ENCODE results near the gene RER1. TPM values are rescaled to one million over a fixed set of nuclear protein-coding genes. Genes with fewer than 3 reads are reported as not detected.
A peak's percentile ranks its signal among the peaks of the same experiment; 100 is the strongest.

The RER1 gene
- polyA plus RNA-seq, 1 experiment, result 324 TPM

DNA sequence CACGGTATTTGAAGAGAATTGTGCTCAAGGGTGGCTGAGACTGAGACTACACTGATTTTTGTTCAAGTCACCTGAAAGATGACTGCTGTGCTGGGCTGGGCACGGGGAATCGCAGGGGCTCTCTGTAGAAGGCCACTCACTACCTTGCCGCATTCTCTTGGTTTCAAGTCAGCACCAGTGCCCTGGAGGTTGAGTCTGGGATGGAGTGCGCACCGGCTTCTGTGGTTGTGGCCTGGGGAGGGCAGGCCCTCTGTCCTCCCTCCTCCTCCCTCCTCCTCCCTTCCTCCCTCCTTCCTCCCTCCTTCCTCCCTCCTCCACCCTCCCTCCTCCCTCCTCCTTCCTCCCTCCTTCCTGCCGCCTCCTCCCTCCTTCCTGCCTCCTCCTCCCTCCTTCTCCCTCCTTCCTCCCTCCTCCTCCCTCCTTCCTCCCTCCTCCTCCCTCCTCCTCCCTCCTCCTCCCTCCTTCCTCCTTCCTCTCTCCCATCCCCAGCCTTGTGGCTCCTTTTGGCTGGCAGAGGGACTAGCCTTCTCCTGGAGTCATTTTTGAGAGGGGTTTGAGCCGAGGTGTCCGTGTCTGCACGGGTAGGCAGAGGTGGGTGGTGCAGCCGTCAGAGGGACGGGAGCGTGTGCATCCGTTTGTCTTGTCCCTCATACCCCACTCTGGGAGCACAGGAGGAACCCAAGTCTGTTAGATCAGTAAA lies 9.5 kb downstream of the RER1 start:
- Histone ChIP-seq H3K27ac (ENCODE audit: low read depth, low read length) (no peak overlapping the region), H3K4me3 (ENCODE audit: low read depth, low read length) (no peak overlapping the region), H3K9me3 (ENCODE audit: control insufficient read depth, insufficient read depth, low read length) (no peaks in the 10 kb centered on the region; the same call in 1 of the 2 replicates), H3K27me3 (ENCODE audit: control insufficient read depth, insufficient read depth, low read length) (no peaks in the 10 kb centered on the region)
- TF ChIP-seq, protein P1, sequence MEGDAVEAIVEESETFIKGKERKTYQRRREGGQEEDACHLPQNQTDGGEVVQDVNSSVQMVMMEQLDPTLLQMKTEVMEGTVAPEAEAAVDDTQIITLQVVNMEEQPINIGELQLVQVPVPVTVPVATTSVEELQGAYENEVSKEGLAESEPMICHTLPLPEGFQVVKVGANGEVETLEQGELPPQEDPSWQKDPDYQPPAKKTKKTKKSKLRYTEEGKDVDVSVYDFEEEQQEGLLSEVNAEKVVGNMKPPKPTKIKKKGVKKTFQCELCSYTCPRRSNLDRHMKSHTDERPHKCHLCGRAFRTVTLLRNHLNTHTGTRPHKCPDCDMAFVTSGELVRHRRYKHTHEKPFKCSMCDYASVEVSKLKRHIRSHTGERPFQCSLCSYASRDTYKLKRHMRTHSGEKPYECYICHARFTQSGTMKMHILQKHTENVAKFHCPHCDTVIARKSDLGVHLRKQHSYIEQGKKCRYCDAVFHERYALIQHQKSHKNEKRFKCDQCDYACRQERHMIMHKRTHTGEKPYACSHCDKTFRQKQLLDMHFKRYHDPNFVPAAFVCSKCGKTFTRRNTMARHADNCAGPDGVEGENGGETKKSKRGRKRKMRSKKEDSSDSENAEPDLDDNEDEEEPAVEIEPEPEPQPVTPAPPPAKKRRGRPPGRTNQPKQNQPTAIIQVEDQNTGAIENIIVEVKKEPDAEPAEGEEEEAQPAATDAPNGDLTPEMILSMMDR (IDR thresholded peaks at IDR 0.05; ENCODE audit: low read depth, low read length), result no peak
- DNase-seq (ENCODE audit: low read depth, low spot score), result no peak
- POLR2A ChIA-PET, result interaction anchor here (1.6 kb wide), 1 partner anchor 10 kb away, joined by 4 read pairs; the partner anchor contains the start of genes MORN1 and RER1
- CTCF ChIA-PET, result no interaction called here

- Histone ChIP-seq H3K27me3 (ENCODE audit: control insufficient read depth, insufficient read depth, low read length) (no peaks in the 10 kb centered on the region), H3K4me3 (ENCODE audit: low read depth, low read length) (no peak overlapping the region), H3K27ac (ENCODE audit: low read depth, low read length) (no peak overlapping the region), H3K9me3 (ENCODE audit: control insufficient read depth, insufficient read depth, low read length) (no peaks in the 10 kb centered on the region; the same call in 1 of the 2 replicates)
- TF ChIP-seq, protein P1 (IDR thresholded peaks at IDR 0.05; ENCODE audit: low read depth, low read length), result no peak
- DNase-seq (ENCODE audit: low read depth, low spot score), result no peak
- ChIA-PET CTCF (no interaction called here), POLR2A (interaction anchor here (1.6 kb wide), 1 partner anchor 11 kb away, joined by 4 read pairs; the partner anchor contains the start of genes MORN1 and RER1)
Observed at GRCh38 chr1:2402420-2402819, 10.8 kb downstream of the RER1 start.

DNA sequence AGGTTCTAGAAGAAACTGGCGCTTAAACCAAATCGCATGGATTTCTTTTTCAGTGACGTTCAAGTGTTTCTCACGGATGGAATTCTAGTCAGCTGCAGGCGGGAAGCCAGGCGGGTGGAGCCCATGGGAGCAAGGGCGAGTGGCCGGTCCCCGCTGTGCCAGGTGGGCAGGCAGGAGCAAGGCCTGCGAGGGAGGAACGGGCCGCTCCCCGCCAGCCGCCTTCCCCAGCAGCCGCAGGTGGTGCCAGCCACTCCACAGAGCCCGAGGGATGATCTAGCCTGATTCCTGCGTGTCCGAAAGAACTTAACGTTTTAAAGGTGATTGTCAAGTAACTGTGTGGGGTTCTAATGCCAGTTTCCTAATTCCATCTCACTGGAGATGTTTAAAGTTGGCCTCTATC lies 11.6 kb downstream of the RER1 start:
- Histone ChIP-seq H3K9me3 (ENCODE audit: control insufficient read depth, insufficient read depth, low read length) (no peaks in the 10 kb centered on the region; the same call in 1 of the 2 replicates), H3K4me3 (ENCODE audit: low read depth, low read length) (no peak overlapping the region), H3K27me3 (ENCODE audit: control insufficient read depth, insufficient read depth, low read length) (no peaks in the 10 kb centered on the region), H3K27ac (ENCODE audit: low read depth, low read length) (no peak overlapping the region)
- ChIA-PET POLR2A (no interaction called here), CTCF (no interaction called here)
- TF ChIP-seq, protein P1 (IDR thresholded peaks at IDR 0.05; ENCODE audit: low read depth, low read length), result no peak
- no peak for DNase-seq (ENCODE audit: low read depth, low spot score)

DNA sequence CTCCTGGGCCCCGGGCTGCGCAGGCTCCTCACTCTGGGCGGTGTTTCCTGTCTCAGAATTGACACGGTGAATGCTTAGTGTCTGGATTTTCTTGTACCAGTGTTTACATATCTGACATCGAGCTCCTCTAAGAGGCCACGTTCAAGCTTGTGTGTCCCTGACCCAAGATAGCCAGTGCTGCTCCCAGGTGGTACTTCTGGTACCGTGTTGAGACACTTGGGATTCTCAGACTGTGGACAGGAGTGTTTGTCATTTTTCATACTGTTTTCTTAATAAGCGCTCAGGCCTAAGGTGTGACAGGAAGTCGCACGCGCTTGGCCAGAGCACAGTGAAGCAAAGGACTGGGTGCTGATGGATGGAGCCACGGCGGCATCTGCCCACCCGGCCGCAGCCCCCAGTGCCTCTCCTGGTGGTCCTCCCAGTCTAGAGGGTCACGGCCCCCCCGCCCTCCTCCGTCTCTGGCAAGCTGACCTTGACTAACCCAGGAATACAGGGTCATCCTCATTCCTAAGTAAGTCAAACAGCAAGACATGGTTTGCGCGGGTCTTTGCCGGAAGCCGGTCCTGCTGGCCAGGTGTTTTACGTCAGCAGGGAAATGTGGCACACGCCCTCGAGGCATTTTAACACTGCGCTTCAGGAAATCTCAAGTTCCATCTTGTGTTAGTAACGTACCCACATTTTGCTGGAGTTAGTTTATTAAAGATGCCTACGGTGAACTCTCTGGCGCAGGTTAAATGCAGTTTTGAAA lies 12.7 kb downstream of the RER1 start:
- TF ChIP-seq, protein P1 (IDR thresholded peaks at IDR 0.05; ENCODE audit: low read depth, low read length), result no peak
- Histone ChIP-seq H3K4me3 (ENCODE audit: low read depth, low read length) (no peak overlapping the region), H3K9me3 (ENCODE audit: control insufficient read depth, insufficient read depth, low read length) (no peaks in the 10 kb centered on the region; the same call in 1 of the 2 replicates), H3K27me3 (ENCODE audit: control insufficient read depth, insufficient read depth, low read length) (no peaks in the 10 kb centered on the region), H3K27ac (ENCODE audit: low read depth, low read length) (peak overlapping the region; percentile 21)
- DNase-seq (ENCODE audit: low read depth, low spot score), result no peak
- ChIA-PET CTCF (interaction anchor here (0.6 kb wide), 1 partner anchor 10 kb away, joined by 3 read pairs; no protein-coding TSS in a partner anchor), POLR2A (no interaction called here)
